DOHH2 (cell line): ENCODE results near the gene KCNN1.

Source experiments
- H3F3A ChIP-seq: fragments of 200-600 bp; sonication (generic), shearing (Covaris generic); 2 replicates; pipeline ENCODE4 v1.6.0; 2016; ENCODE audit warnings: antibody characterized with exemption, mild to moderate bottlenecking; ENCODE audit not compliant: control insufficient read depth, insufficient read depth
- H3K27ac ChIP-seq: fragments of 200-600 bp; sonication (generic); 2 replicates; pipeline ENCODE4 v1.5.1; 2014; ENCODE audit warnings: low read depth, mild to moderate bottlenecking, low read length, moderate library complexity
- H3K27me3 ChIP-seq: fragments of 200-600 bp; sonication (generic); 2 replicates; pipeline ENCODE4 v1.6.1; 2014; ENCODE audit warnings: mild to moderate bottlenecking, low read length, mixed read lengths; ENCODE audit not compliant: control insufficient read depth
- H3K36me3 ChIP-seq: fragments of 200-600 bp; sonication (generic); 2 replicates; pipeline ENCODE4 v1.6.1; 2014; ENCODE audit warnings: mild to moderate bottlenecking, low read length, moderate library complexity, mixed read lengths; ENCODE audit not compliant: control insufficient read depth
- H3K4me1 ChIP-seq: fragments of 200-600 bp; sonication (generic); 2 replicates; pipeline ENCODE4 v1.6.1; 2014; ENCODE audit warnings: mild to moderate bottlenecking, low read length, mixed read lengths; ENCODE audit not compliant: control insufficient read depth
- H3K4me2 ChIP-seq: fragments of 200-600 bp; sonication (generic); 2 replicates; pipeline ENCODE4 v1.6.0; 2014; ENCODE audit warnings: mild to moderate bottlenecking, low read length, moderate library complexity
- H3K4me3 ChIP-seq: fragments of 200-600 bp; sonication (generic); 2 replicates; pipeline ENCODE4 v1.5.1; 2014; ENCODE audit warnings: mild to moderate bottlenecking, low read length, mixed read lengths
- H3K79me2 ChIP-seq: fragments of 200-600 bp; sonication (generic); 2 replicates; pipeline ENCODE4 v1.6.1; 2014; ENCODE audit warnings: mild to moderate bottlenecking, low read length, mixed read lengths; ENCODE audit not compliant: control insufficient read depth
- H3K9me2 ChIP-seq: fragments of 200-600 bp; sonication (generic); replicated peaks from 2 replicates; pipeline ENCODE4 v1.6.1; 2014; ENCODE audit warnings: mild to moderate bottlenecking, low read length, mixed read lengths; ENCODE audit not compliant: control insufficient read depth
- H3K9me3 ChIP-seq: fragments of 200-600 bp; sonication (generic); 2 replicates; pipeline ENCODE4 v1.6.1; 2014; ENCODE audit warnings: antibody characterized with exemption, low read length, mixed read lengths; ENCODE audit not compliant: control insufficient read depth, insufficient read depth
- H4K20me1 ChIP-seq: fragments of 200-600 bp; sonication (generic); 2 replicates; pipeline ENCODE4 v1.6.0; 2014; ENCODE audit warnings: low read depth, mild to moderate bottlenecking, antibody characterized with exemption, low read length, moderate library complexity; ENCODE audit not compliant: control insufficient read depth, insufficient read depth
- CTCF ChIP-seq: fragments of 200-600 bp; sonication (generic); IDR thresholded peaks from one replicate; pipeline ENCODE4 v1.5.1; 2014; ENCODE audit warnings: antibody characterized with exemption, mild to moderate bottlenecking, low read depth, low read length; ENCODE audit not compliant: poor library complexity, severe bottlenecking
- EZH2phosphoT487 ChIP-seq: fragments of 200-600 bp; sonication (generic); IDR thresholded peaks from 2 replicates; pipeline ENCODE4 v1.6.1; 2017; ENCODE audit warnings: borderline replicate concordance, mild to moderate bottlenecking, antibody characterized with exemption, low read length, moderate library complexity, mixed read lengths

The KCNN1 gene

GRCh38 chr19:18046059-18046718 lies 79.3 kb downstream of the KCNN1 start:
- Histone ChIP-seq H3K9me2 (no peaks in the 10 kb centered on the region), H3K27me3 (0 out of 2 replicates have a peak, but pooled peaks cover 2% of the 10 kb centered on the region), H3K27ac (no peak overlapping the region), H3K4me3 (no peak overlapping the region), H3K79me2 (no peaks in the 10 kb centered on the region), H3F3A (peaks cover 5% of the 10 kb centered on the region; the same call in 1 of the 2 replicates), H3K36me3 (no peaks in the 10 kb centered on the region), H3K4me1 (peaks cover 27% of the 10 kb centered on the region), H4K20me1 (no peaks in the 10 kb centered on the region), H3K9me3 (no peaks in the 10 kb centered on the region), H3K4me2 (no peak overlapping the region)
- TF ChIP-seq CTCF (no peak), EZH2phosphoT487 (no peak)

GRCh38 chr19:18049385-18049784 lies 82.5 kb downstream of the KCNN1 start:
- no peaks in the 10 kb centered on the region for H3K27me3 ChIP-seq
- no peak overlapping the region for H3K27ac ChIP-seq
- H3K9me3 ChIP-seq: no peaks in the 10 kb centered on the region
- H3K4me3 ChIP-seq: no peak overlapping the region
- no peak overlapping the region for H3K4me2 ChIP-seq
- TF ChIP-seq CTCF (no peak), EZH2phosphoT487 (no peak)
- H3K9me2 ChIP-seq: no peaks in the 10 kb centered on the region
- no peaks in the 10 kb centered on the region for H3K79me2 ChIP-seq
- H3K4me1 ChIP-seq: peaks cover 18% of the 10 kb centered on the region
- peaks cover 5% of the 10 kb centered on the region; the same call in 1 of the 2 replicates for H3F3A ChIP-seq
- no peaks in the 10 kb centered on the region for H3K36me3 ChIP-seq
- no peaks in the 10 kb centered on the region for H4K20me1 ChIP-seq
